HG02981 (cell line): Measurements from ENCODE around the gene PAQR5.
A peak's percentile ranks its signal among the peaks of the same experiment; 100 is the strongest.

Experiments used
- ATAC-seq: cut with Tn5 transposase; IDR thresholded peaks from one replicate; pipeline ENCODE4 v1.9.1; 2021; ENCODE audit warnings: mild to moderate bottlenecking, moderate library complexity; ENCODE audit not compliant: unreplicated experiment

Gene PAQR5

DNA sequence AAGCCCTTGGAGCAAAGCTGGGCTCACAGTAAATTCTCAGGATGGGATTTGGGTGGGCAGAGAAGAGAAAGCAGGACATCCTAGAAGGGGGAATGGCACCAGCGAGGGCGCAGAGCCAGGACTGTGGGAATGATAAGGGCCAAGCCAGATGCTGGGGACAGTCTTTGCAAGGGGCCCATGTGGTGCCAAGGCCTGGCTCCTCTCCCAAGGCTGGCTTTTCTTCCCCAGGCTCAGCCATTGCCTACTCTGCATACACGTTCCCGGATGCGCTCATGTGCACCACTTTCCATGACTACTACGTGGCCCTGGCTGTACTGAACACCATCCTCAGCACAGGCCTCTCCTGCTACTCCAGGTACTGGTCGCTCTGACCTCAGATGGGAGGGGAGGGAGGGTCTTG lies 90.7 kb downstream of the PAQR5 start:
- no peak for ATAC-seq

DNA sequence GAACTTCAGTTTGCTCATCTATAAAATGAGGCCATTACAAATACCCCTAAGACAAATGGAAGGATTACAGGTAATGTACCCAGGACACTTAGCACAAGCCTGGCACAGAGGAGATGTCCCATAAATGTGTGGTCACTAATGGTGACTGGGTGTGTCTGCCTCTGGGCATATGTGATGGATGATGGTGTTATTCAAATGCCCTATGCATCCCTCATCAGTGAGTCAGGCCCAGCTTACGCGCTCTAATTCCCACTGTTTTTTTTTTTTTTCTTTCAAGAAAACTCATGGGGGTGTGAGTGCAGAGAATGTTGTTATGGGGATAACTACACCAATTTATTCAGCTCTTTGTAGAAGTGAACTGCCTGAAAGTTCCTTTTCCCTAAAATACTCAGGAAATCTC lies 91.9 kb downstream of the PAQR5 start:
- ATAC-seq: no peak

DNA sequence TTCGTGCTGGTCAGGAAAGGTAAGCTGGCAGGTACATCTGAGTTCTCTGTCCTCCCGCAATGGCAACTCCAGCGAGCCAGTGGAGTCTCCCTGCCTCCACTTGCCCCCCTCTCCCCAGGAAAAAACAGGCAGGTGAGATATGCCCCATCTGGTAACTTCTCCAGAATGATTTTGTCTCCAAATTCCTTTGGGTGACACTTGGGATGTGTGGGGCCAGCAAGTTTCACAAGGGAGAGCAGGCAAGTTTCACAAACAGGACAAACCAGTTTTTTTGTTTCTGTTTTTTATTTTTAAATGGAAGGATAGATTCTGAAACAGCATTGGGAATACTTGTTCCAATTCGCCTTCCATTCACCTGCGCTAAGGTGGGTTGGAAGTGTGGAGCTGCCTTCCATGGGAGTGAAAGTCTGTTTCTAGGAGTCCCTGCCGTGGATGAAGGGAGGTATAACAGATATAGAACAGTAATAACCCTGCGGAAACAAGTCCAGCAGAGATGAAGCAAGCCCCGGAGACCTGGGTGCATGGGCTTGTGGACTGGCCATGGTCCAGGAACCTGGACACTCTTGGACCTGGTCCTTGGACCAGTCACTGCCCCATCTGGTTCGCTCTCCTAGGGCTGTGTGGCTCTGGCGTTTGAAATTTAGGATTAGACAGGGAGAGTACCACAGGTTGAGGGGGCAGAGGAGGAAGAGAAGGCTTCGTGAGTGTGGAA lies 92.5 kb downstream of the PAQR5 start:
- no peak for ATAC-seq

DNA sequence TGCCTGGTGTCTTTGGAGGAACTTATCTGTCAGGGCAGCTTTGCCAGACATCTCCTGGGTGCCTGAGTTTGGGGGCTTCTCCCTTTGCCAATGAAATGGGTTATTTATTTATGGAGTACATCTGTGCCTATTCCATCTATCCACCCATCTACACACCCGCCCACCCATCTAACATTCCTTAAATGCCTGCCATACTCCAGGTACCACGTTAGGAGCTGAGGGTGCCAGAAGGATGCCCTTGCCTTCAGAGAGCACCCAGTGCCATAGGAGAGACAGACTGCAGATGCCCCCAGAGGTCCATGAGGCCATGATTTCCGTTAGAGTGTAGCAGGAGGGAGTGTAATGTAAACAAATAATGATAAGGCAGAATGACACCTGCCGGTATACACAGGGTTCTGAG lies 93.6 kb downstream of the PAQR5 start:
- ATAC-seq: no peak

DNA sequence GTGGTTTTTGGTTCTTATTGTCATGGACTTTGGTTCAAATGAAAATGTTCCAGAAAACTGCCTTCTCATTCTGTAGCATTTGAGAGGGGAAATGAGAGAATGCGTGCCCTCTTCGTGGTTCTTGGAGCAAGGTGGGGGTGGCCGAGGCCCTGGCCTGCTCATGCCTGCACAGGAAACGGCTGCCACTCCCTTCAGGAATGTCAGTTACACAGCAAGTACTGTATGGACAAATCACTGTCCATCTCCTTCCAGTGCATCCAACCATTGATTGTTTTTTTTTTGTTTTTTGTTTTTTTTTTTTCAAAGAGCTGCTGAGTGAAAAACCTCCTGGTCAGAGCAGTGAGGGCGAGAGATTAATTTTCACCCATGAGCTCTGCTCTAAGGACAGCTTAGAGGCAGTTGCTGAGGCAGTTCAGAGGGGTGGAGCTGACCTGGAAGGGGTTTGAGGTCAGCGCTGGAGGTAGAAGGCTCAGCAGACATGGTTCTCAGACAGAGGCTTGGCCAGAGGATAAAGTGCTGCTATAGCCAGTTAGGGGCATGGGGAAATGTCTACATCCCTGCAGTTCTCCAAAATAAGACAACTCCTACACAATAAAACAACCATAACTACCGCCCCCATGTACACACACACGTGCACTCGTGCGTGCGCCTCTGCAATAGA lies 95.2 kb downstream of the PAQR5 start:
- ATAC-seq: no peak

DNA sequence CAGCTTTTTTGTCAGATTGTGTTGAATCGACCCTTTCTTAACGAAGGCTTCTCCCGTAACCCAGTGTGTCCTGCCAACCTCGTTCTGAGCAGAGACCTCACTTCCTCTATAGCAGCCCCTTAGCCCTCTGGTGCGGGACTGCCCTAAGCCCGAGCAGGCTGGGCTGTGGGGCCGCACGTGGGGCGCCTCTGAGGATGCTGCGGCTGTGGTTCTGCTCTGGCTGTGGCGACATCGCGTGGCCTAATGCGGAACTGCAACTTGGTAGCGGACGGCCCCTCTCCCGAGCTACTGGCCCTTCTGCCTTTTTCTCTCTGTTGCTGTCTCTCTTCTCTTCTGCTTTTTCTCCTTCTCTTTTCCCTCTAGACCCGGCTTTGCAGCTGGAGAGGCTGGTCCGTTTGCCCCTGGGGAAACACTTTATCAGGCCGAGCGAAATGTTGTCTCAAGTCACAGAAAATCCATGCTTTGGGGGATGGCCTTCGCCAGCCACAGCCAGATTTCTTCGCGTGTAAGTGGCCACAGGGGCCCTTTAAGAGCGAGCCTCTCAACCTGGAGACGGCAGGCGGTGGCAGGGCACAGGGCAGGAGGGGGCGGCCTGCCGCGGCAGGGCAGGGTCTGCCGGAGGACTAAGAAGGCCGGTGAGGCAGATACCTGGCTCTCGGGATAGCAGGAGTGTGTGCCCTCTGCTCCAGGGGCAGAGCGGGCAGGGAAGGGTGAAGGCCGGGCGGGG lies 96.0 kb downstream of the PAQR5 start:
- ATAC-seq: peak; percentile 61

DNA sequence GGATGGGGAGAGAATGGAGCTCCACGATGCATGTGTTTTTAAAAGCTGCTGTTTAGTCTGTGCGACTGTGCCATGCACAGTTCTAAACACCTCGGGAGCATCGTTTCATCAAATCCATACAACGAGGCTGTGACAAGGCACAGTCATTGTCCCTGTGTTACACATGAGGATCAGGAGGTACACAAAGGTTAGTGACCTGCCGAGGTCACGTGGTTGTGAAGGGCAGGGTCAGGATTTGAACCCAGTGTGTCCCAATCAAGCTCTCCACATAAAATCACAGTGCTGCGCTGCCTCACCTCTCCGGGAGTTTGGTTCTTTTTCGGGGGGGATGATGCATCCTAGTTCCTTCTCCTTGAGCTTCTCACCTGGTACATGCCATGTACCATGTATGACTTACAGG lies 96.7 kb downstream of the PAQR5 start:
- ATAC-seq: no peak

DNA sequence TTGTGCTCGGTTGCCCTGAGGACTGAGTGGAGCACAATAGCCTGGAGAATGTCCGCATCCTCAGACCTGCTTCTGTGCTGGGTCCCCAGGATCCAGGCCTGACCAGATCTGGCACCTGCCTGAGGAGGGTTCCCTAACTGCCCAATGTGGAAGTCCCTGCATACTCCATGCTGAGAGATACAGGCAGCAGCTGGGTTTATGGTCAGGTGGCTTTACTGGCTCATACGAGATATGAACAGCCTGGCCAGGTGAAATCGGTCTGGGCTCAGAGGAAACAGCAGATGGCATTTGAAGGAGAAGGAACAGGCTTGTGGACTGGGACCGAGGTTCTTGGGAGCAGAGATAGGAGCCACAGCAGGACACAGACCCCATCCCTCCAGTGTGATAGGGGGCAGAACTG lies 97.3 kb downstream of the PAQR5 start:
- ATAC-seq: no peak

DNA sequence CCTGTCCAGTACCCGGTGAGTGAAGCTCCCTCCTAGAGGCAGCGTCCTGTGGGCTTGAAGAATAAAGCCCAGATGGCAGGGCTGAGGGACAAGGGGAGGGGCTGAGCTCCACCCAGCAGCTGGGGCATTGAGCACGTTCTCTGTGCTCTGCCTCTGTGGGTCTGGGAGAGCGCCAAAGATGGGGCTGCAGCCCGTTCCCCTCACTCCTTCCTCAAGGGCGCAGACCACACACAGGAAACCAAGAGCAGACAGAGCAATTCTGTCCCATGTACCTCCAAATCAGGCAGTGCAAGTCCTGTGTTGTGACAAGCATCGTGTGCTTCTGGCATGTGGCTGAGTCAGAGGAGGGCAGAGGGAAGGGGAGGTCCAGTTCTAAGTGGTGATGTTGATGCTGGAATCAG lies 99.8 kb downstream of the PAQR5 start:
- no peak for ATAC-seq

DNA sequence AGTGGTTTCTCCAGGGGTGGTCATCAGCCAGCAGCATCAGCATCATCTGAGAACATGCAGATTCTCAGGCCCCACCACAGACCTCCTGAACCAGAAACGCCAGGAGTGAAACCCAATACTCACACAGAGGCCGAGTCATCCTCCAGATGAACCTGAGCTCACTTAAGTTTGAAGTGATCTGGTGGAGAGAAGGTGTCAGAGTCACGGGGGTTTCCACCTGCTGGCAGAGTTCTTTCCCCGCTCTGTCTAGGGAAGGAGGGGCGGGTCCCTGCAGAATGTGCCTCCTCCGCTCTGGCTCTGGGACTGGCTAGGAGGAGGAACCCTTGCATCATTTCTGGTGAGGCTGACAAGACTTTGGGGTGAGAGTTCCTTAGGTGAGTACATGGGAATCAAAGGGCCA lies 102.1 kb downstream of the PAQR5 start:
- ATAC-seq: no peak

DNA sequence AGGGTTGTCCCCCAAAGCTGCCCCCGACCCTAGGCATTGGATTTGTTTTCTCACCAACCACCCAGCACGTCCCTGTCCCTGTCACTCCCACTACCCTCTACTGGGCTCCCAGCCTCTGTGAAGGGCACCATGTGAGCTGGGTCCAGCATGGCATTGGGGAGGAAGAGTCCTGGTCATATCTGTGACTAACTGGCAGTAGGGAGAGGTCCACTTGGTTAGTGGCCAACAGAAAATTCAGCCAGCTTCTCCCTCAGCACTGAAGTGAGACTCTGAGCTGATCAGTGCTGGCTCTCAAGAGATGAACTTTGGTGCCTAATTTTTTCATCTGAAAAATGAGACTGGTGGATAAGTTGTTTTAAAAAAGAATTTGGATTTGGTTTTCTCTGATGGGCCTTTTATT lies 104.1 kb downstream of the PAQR5 start:
- no peak for ATAC-seq

DNA sequence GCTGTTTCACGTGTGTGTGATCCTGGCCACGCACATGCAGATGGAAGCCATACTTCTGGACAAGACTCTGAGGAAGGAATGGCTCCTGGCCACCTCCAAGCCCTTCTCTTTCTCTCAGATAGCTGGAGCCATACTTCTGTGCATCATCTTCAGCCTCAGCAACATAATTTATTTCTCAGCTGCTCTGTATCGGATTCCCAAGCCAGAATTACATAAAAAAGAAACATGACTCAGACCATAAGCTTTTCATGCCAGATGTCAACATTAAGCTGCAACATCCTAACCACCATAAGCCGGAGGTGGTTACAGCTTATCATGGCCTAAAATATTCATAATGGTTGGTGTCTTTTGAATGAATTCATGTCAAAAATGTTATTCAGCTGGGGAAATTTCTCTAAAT lies 104.9 kb downstream of the PAQR5 start:
- ATAC-seq: no peak

DNA sequence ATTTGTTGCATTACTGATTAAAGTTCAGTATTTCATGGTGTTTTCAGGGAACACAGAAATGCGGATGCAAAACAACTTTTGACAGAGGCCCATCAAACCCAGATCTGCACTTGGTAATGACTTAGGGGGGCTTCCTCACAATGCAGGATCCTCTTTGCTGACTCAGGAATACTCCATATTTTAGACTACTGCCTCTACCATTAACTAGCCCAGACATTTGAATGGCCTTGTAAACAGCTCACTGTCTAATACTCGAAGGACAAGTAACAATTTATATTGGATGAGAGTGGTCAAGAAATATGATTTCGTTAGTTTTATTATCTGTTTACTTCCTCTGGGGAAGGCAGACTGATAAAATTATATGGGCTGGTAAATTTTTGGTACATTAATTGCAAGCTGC lies 106.4 kb downstream of the PAQR5 start:
- ATAC-seq: no peak

DNA sequence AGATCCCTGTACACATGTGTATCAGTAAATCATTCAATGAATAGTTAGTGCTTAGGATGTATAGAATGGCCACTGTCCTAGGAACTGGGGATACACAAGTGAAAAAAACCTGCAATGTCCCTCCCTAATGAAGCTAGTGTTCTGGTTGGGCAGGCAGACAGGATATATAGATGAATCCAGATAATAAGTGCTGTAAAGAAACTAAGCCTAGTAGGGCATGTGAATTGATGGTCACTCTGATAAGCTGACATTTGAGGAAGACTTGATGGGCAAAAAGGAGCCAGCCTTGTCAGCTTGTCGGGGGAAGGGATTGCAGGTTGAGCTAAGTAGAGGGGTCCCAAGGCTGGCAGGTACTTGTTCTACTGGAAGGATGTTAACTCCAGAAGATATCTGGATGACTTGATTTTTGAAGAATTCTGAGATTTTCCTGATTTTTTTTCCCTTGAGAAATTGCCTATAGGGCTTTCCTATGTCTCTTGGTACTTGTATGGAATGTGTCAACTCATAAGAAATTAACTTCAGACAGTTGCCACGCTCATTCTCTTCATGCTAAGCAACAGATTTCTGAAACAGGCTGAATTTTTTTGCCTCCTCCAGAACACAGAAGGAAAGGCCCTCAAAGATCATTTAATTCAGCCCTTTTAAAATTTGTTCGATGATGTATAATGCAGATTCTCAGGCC lies 109.1 kb downstream of the PAQR5 start:
- no peak for ATAC-seq

DNA sequence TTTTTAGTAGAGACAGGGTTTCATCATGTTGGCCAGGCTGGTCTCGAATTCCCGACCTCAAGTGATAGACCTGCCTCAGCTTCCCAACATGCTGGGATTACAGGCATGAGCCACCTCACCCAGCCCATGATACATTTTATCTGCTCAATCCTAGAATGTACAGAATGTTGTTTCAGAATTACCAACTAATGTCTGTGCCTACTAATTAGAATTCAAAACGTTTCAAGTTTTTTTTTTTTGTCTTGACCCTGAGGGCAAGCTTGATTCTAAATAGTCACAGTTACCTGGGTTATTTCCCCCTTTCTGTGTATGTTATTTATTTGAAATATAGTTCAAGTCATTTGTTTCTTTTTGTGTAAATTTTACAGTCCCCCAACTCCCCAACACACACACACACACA lies 110.1 kb downstream of the PAQR5 start:
- no peak for ATAC-seq

DNA sequence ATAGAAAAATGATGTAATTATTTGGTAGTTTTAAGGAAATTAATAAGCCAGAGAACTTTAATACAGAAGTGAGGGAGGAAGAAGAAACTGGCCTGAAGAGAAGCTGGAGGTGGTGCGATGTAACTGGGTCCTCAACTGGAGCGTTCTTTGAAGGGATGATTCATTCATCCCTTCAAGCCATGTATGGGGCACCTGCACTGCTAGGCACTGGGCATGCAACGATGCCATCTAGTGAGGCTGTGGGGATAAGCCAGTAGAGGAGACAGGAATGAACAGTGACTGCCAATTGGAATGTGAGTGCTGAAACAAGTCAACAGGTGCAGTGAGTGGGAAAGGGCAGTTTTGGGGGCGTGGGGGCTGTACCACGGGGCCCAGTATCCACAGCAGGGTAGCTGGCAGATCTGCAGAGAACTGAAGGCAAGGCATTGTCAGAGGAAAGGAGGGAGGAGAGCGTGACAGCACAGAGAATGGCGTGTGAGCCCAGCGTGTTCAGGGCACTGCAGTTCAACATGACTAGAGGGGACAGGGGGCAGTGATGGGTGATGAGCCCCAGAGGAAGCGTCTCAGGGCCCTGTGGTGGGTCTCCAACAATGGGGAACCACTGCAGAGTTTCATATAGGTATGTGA lies 111.6 kb downstream of the PAQR5 start:
- no peak for ATAC-seq

DNA sequence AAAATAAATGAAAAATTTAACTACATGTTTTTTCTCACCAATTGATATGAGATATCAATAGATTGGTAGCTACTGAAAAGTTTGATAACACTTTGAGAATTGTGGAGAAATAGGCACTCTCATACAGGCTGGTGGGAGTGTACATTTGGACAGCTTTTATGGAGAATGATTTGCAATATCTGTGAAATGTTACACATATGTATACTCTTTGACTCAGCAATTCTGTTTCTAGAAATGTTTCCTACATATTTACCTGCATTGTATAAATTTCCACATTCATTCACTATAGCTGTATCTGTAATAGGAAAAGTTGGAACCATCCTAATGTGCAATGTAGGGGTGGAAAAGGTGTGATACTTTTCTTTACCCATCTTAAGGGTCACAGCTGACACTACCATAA lies 113.6 kb downstream of the PAQR5 start:
- ATAC-seq: no peak

DNA sequence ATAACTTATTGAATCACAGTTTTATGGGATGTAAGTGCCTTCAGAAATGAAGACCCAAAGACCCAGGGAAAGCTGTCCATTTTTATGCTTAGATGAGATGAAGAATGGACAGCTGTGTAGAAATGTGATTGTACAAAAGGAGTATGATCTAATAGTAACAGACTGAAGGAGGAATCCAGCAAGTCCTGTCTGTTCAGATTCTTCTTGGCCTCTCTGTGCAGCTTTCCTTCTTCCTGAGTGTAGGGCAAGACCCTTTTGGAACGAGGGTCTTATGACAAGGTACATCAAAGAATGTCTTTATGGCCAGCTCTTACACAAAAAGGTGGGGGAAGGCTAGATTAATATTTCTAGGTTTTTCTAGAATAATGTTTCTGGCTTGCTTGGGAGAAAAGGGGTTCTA lies 114.0 kb downstream of the PAQR5 start:
- ATAC-seq: no peak

DNA sequence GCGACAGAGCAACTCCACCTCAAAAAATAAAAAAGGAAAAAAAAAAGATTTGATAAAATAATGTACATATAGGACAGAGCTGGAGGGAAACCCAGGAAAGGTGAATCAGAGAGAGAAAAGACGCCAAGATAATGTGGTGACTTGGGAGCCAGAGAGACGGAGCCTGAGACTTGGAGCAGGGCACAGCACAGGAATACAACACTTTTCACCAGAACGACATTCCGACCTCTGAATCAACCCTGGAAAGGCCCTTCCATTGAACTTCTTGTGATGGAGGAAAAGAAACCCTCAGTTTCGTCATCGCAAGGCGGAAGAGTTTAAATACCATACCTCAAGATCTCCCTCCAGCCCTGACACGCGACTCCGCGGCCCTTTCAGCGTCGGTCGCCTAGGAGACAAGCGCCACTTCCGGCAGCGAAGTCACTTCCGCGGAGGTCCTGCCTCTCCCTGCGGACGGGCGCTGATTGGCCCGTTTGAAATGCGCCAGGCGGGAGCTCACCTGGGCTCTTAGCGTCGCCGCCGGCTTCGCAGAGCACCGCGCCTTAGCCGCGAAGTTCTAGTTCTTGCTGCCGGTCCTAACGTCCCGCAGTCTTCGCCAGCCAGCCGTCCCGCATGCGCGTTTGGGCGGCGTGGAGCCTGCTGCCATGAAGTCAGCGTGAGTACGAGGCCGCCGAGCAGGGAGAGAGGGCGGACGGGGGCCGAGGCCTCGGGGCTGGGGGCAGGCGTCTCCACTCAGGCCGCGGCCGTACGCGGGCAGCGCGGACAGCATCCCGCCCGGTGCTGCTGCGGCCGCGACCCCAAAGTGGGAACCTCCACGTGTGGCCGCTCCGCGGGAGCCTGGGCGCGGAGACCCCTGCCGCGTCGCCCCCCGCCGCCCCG lies 115.3 kb downstream of the PAQR5 start, which contains the start of gene KIF23:
TSS of gene KIF23 (plus strand) at position 528 of the 879 bp plus-strand sequence. CDS start at position 645, 117 bp downstream.
- ATAC-seq: peak; percentile 94

DNA sequence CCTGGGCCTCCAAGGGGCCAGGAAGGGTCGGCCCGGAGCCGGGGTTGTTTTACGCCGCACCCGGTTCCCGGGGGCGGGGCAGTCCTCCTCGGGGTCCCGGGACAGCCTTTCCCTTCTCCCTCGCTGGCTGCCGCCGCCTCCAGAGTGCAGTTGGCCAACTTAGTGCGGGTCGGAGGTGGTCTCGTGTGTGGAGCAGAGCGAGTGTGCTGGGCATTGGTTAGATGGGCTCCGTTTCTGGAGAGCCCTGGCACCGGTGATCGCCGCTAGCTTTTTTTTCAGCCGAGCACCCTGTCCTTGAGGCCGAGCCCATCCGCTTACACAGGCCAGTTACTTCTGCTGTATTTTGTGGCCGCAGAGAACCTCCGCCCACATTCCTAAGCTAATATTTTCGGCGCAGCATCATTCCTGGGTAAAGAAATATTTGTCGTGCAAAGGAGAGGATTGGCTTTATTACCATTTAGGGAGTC lies 116.0 kb downstream of the PAQR5 start:
- peak; percentile 34 for ATAC-seq
